HCT116 (cell line): ENCODE data around the gene FKBP14. TPM values are rescaled to one million over a fixed set of nuclear protein-coding genes. Genes with fewer than 3 reads are reported as not detected.

Experiments
- ATAC-seq: fragments of 200-7000 bp; cut with Tn5 transposase; 2 replicates; pipeline ENCODE4 v1.9.1; 2020; ENCODE audit warnings: mild to moderate bottlenecking, moderate library complexity
- BruUV-seq: library from RNA; stranded (reverse); fragments of 400-500 nt; replicated peaks from 2 replicates; lab custom pipeline; 2021; lab: Mats Ljungman, UMichigan
- CTCF ChIA-PET: fragments of 300-600 bp; sonication (Branson Sonifier 250); formaldehyde crosslinking; loops from one replicate; lab custom pipeline; 2021; ENCODE audit warnings: antibody characterized with exemption; lab: Charles Lee
- POLR2A ChIA-PET: fragments of 300-600, 350-600 bp; sonication (Branson Sonifier 250); formaldehyde crosslinking; loops from one replicate; lab custom pipeline; 2021; ENCODE audit warnings: antibody characterized with exemption; lab: Charles Lee
- RAD21 ChIA-PET, 2 experiments: fragments of 300-600 bp; sonication (Branson Sonifier 250); formaldehyde crosslinking; loops; one replicate each; lab custom pipeline; 2023; ENCODE audit warnings: low total read pairs in 2 of 2; ENCODE audit not compliant: uncharacterized antibody in 2 of 2, unreplicated experiment in 2 of 2, low non-redundant PET in 1 of 2; lab: Charles Lee
- DNase-seq: peaks from one replicate; pipeline ENCODE4 v3.0.0-alpha.2; 2010; ENCODE audit warnings: low read depth, low spot score
- H2AFZ ChIP-seq: fragments of 200-600 bp; shearing (Covaris generic), sonication (generic); 2 replicates; pipeline ENCODE4 v1.6.1; 2017; ENCODE audit warnings: low read depth, mixed run types, mixed read lengths, antibody characterized with exemption, low read length; ENCODE audit not compliant: poor library complexity, severe bottlenecking
- H3K27ac ChIP-seq: 2 replicates; pipeline ENCODE4 v1.5.1; 2012; ENCODE audit warnings: low read depth, low read length
- H3K27me3 ChIP-seq: fragments of 200-600 bp; sonication (generic); 2 replicates; pipeline ENCODE4 v1.6.1; 2016; ENCODE audit warnings: mixed run types, low read length, mixed read lengths; ENCODE audit not compliant: insufficient read depth
- H3K36me3 ChIP-seq, 2 experiments: fragments of 200-500 bp in 1 of 2; fragments of 200-600 bp in 1 of 2; sonication (Bioruptor generic) in 1 of 2; sonication (generic) in 1 of 2; 2 replicates each; pipeline versions ENCODE4 v1.5.1 to v1.6.1; 2014 to 2016; ENCODE audit warnings: low read length in 2 of 2, inconsistent platforms in 1 of 2, mixed read lengths in 1 of 2, mixed run types in 1 of 2; ENCODE audit not compliant: insufficient read depth in 2 of 2, control insufficient read depth in 1 of 2
- H3K4me1 ChIP-seq, 2 experiments: fragments of 200-600 bp in 1 of 2; sonication (generic) in 1 of 2; 2 replicates each; pipeline versions ENCODE4 v1.5.1 to v1.6.1; 2012 to 2017; ENCODE audit warnings: low read length in 2 of 2, inconsistent platforms in 1 of 2, mild to moderate bottlenecking in 1 of 2, mixed read lengths in 1 of 2, mixed run types in 1 of 2, moderate library complexity in 1 of 2; ENCODE audit not compliant: insufficient read depth in 2 of 2, control insufficient read depth in 1 of 2
- H3K4me2 ChIP-seq: fragments of 200-600 bp; sonication (generic); 2 replicates; pipeline ENCODE4 v1.6.1; 2017; ENCODE audit warnings: mixed run types, low read length, mixed read lengths
- H3K4me3 ChIP-seq, 2 experiments: fragments of 200-600 bp in 1 of 2; sonication (generic) in 1 of 2; replicated peaks in 1 of 2; 2 replicates each; pipeline ENCODE4 v1.5.1; 2011 to 2016; ENCODE audit warnings: low read length in 2 of 2, control low read depth in 1 of 2, low read depth in 1 of 2, mild to moderate bottlenecking in 1 of 2, mixed read lengths in 1 of 2, mixed run types in 1 of 2
- H3K79me2 ChIP-seq: fragments of 200-600 bp; sonication (generic); 2 replicates; pipeline ENCODE4 v1.6.1; 2017; ENCODE audit warnings: mild to moderate bottlenecking, mixed run types, low read length, moderate library complexity, mixed read lengths; ENCODE audit not compliant: insufficient read depth
- H3K9ac ChIP-seq: fragments of 200-600 bp; sonication (generic); 2 replicates; pipeline ENCODE4 v1.6.1; 2016; ENCODE audit warnings: low read length, mixed read lengths
- H3K9me2 ChIP-seq: fragments of 200-600 bp; sonication (generic), shearing (Covaris generic); 2 replicates; pipeline ENCODE4 v1.6.1; 2017; ENCODE audit warnings: mixed run types, mild to moderate bottlenecking, moderate library complexity; ENCODE audit not compliant: insufficient read depth
- H3K9me3 ChIP-seq, 2 experiments: fragments of 200-500 bp in 1 of 2; fragments of 200-600 bp in 1 of 2; sonication (Bioruptor generic) in 1 of 2; sonication (generic) in 1 of 2; 2 replicates each; pipeline ENCODE4 v1.6.1; 2014 to 2017; ENCODE audit warnings: low read length in 2 of 2, mixed read lengths in 2 of 2, inconsistent platforms in 1 of 2, low read depth in 1 of 2, mild to moderate bottlenecking in 1 of 2, mixed run types in 1 of 2, moderate library complexity in 1 of 2; ENCODE audit not compliant: control insufficient read depth in 1 of 2, insufficient read depth in 1 of 2
- H4K20me1 ChIP-seq: fragments of 200-600 bp; sonication (generic), shearing (Covaris generic); 2 replicates; pipeline ENCODE4 v1.6.1; 2017; ENCODE audit warnings: mixed run types, mild to moderate bottlenecking, moderate library complexity; ENCODE audit not compliant: insufficient read depth
- CTCF ChIP-seq, 3 experiments: fragments of 200-600 bp in 1 of 3; sonication (generic) in 1 of 3; IDR thresholded peaks in 2 of 3; conservative IDR thresholded peaks in 1 of 3; 2 replicates each; pipeline ENCODE4 v1.5.1; 2012 to 2017; ENCODE audit warnings: low read depth in 2 of 3, low read length in 2 of 3, antibody characterized with exemption in 1 of 3, borderline replicate concordance in 1 of 3, control low read depth in 1 of 3, mild to moderate bottlenecking in 1 of 3, mixed read lengths in 1 of 3, mixed run types in 1 of 3, moderate library complexity in 1 of 3; ENCODE audit not compliant: insufficient read depth in 1 of 3
- EZH2phosphoT487 ChIP-seq: fragments of 200-600 bp; IDR thresholded peaks from 2 replicates; pipeline ENCODE4 v1.6.1; 2018; ENCODE audit warnings: antibody characterized with exemption, borderline replicate concordance
- POLR2A ChIP-seq: IDR thresholded peaks from 2 replicates; pipeline ENCODE4 v1.7.0; 2011; ENCODE audit warnings: borderline replicate concordance; ENCODE audit not compliant: insufficient read depth, insufficient read length; ENCODE audit errors: extremely low read depth
- RAD21 ChIP-seq: IDR thresholded peaks from 2 replicates; pipeline ENCODE4 v1.6.1; 2012; ENCODE audit warnings: low read depth, mild to moderate bottlenecking
- SP1 ChIP-seq: IDR thresholded peaks from 2 replicates; pipeline ENCODE4 v1.6.1; 2012; ENCODE audit warnings: low read depth
- TCF7L2 ChIP-seq: IDR thresholded peaks from 2 replicates; pipeline ENCODE4 v1.7.0; 2011; ENCODE audit warnings: borderline replicate concordance, inconsistent platforms; ENCODE audit not compliant: insufficient read depth, insufficient read length; ENCODE audit errors: extremely low read depth
- ZBTB33 ChIP-seq: IDR thresholded peaks from 2 replicates; pipeline ENCODE4 v1.6.1; 2011; ENCODE audit warnings: mild to moderate bottlenecking, low read length, moderate library complexity; ENCODE audit not compliant: insufficient replicate concordance; ENCODE audit errors: extremely low read depth
- ZNF274 ChIP-seq: fragments of 200-500 bp; sonication (Bioruptor generic); IDR thresholded peaks from 2 replicates; pipeline ENCODE4 v1.6.1; 2014; ENCODE audit warnings: mild to moderate bottlenecking, low read depth, low read length, inconsistent platforms
- intact Hi-C: fragments of 100-400 bp; cut with micrococcal nuclease; formaldehyde crosslinking; loops from 2 replicates; pipeline ENCODE4 v1.10.0; 2022
- total RNA-seq: library from RNA; stranded (reverse); gene quantifications from one replicate; pipeline ENCODE4 v1.2.1, GENCODE V29; 2021; ENCODE audit not compliant: unreplicated experiment

FKBP14 gene
- total RNA-seq, 1 experiment from 2014 or later = 13.6 TPM

GRCh38 chr7:30027065-30027456, 559 bp upstream of the FKBP14 start:
- Histone ChIP-seq H3K27me3 (no peaks in the 10 kb centered on the region), H3K4me1 (peaks cover 15 to 32% of the 10 kb centered on the region in 2 experiments), H3K4me3 (peak overlapping the region; percentile 50 to 72), H3K9me3 (no peaks in the 10 kb centered on the region), H3K9ac (peak overlapping the region; percentile 45), H3K27ac (peak overlapping the region; percentile 6; the same call in 1 of the 2 replicates), H4K20me1 (peaks cover 10% of the 10 kb centered on the region; the same call in 1 of the 2 replicates), H3K9me2 (no peaks in the 10 kb centered on the region), H3K36me3 (no peaks in the 10 kb centered on the region; a peak in 1 of 4 replicates), H3K79me2 (peaks cover 52% of the 10 kb centered on the region), H3K4me2 (peak overlapping the region; percentile 94), H2AFZ (peak overlapping the region; percentile 96)
- RAD21 ChIA-PET = no interaction called here
- DNase-seq = no peak
- peak; percentile 3 for ATAC-seq
- intact Hi-C loops = no loop called here
- TF ChIP-seq CTCF (IDR thresholded peaks at IDR 0.05 in 2 of 3, conservative IDR thresholded peaks at IDR 0.05 in 1 of 3; ENCODE audit: borderline replicate concordance in 1 of 3, insufficient read depth in 1 of 3, low read depth in 2 of 3, low read length in 2 of 3) (no peak), SP1 (no peak), RAD21 (no peak), ZBTB33 (no peak), EZH2phosphoT487 (no peak), TCF7L2 (no peak), ZNF274 (no peak), POLR2A (no peak)
- CTCF ChIA-PET = interaction anchor here (1.1 to 1.2 kb wide), 2 partner anchors 35 to 47 kb away, joined by 3 to 4 read pairs; no protein-coding TSS in a partner anchor
- POLR2A ChIA-PET = interaction anchor here (1.2 kb wide), 1 partner anchor 39 kb away, joined by 3 read pairs; no protein-coding TSS in a partner anchor
- BruUV-seq = no TSS peak
